Keratinocyte (primary cell): ENCODE measurements around the gene TSHB. TPM values are rescaled to one million over a fixed set of nuclear protein-coding genes. Genes with fewer than 3 reads are reported as not detected.

Experiments used
- DNase-seq: peaks from one replicate; pipeline ENCODE4 v3.0.0-alpha.2; 2011; ENCODE audit warnings: low read depth, missing footprints, low spot score
- FAIRE-seq: peaks from 2 replicates; lab custom pipeline; 2011; peaks lifted over from hg19 to GRCh38; lab: Jason Lieb, UNC
- H2AFZ ChIP-seq: 2 replicates; pipeline ENCODE4 v1.6.0; 2012; ENCODE audit warnings: low read length, control low read depth, inconsistent platforms; ENCODE audit not compliant: control insufficient read depth
- H3K27ac ChIP-seq: 2 replicates; pipeline ENCODE4 v1.5.1; 2011; ENCODE audit warnings: low read length; ENCODE audit not compliant: control insufficient read depth, insufficient read depth
- H3K27me3 ChIP-seq: 3 replicates; pipeline ENCODE4 v1.6.0; 2011; ENCODE audit warnings: low read length; ENCODE audit not compliant: control insufficient read depth, insufficient read depth; ENCODE audit errors: extremely low read depth
- H3K36me3 ChIP-seq, 2 experiments: 2 replicates in 1 of 2; 3 replicates in 1 of 2; pipeline ENCODE4 v1.5.1; 2011; ENCODE audit warnings: low read length in 2 of 2, mild to moderate bottlenecking in 1 of 2; ENCODE audit not compliant: control insufficient read depth in 2 of 2, insufficient read depth in 2 of 2; ENCODE audit errors: extremely low read depth in 1 of 2
- H3K4me1 ChIP-seq: 3 replicates; pipeline ENCODE4 v1.5.1; 2011; ENCODE audit warnings: low read length; ENCODE audit not compliant: control insufficient read depth, insufficient read depth; ENCODE audit errors: extremely low read depth
- H3K4me2 ChIP-seq: 3 replicates; pipeline ENCODE4 v1.6.0; 2011; ENCODE audit warnings: low read depth, low read length; ENCODE audit not compliant: control insufficient read depth, insufficient read depth; ENCODE audit errors: extremely low read depth
- H3K4me3 ChIP-seq, 3 experiments: fragments of 200-600 bp in 1 of 3; sonication (generic) in 1 of 3; 2 replicates in 2 of 3; 3 replicates in 1 of 3; pipeline ENCODE4 v1.5.1; 2011 to 2016; ENCODE audit warnings: low read length in 3 of 3, mild to moderate bottlenecking in 3 of 3, control low read depth in 2 of 3, inconsistent platforms in 1 of 3, low read depth in 1 of 3, mixed read lengths in 1 of 3, mixed run types in 1 of 3, moderate library complexity in 1 of 3; ENCODE audit not compliant: control insufficient read depth in 2 of 3, insufficient read depth in 2 of 3; ENCODE audit errors: extremely low read depth in 1 of 3
- H3K79me2 ChIP-seq: 2 replicates; pipeline ENCODE4 v1.6.0; 2012; ENCODE audit warnings: low read length; ENCODE audit not compliant: control insufficient read depth, insufficient read depth
- H3K9ac ChIP-seq: 3 replicates; pipeline ENCODE4 v1.6.0; 2011; ENCODE audit warnings: low read length; ENCODE audit not compliant: control insufficient read depth, insufficient read depth; ENCODE audit errors: extremely low read depth
- H3K9me1 ChIP-seq: 3 replicates; pipeline ENCODE4 v1.6.0; 2011; ENCODE audit warnings: low read length; ENCODE audit not compliant: control insufficient read depth, insufficient read depth; ENCODE audit errors: extremely low read depth
- H3K9me3 ChIP-seq: 2 replicates; pipeline ENCODE4 v1.5.1; 2012; ENCODE audit warnings: low read depth, low read length; ENCODE audit not compliant: control insufficient read depth
- H4K20me1 ChIP-seq: 3 replicates; pipeline ENCODE4 v1.6.0; 2011; ENCODE audit warnings: low read length; ENCODE audit not compliant: control insufficient read depth, insufficient read depth; ENCODE audit errors: extremely low read depth
- EZH2 ChIP-seq: IDR thresholded peaks from one replicate; pipeline ENCODE4 v1.6.1; 2012; ENCODE audit warnings: inconsistent platforms, mild to moderate bottlenecking, low read length, moderate library complexity
- dilution Hi-C: fragments of 300-500 bp; cut with MboI; formaldehyde crosslinking; loops from one replicate; pipeline ENCODE4 v1.7.0; 2020; ENCODE audit warnings: low sequenced_read_pairs; ENCODE audit not compliant: extremely low pct_ligation_motif_present
- polyA plus RNA-seq, 5 experiments: library from polyadenylated mRNA; depleted of rRNA in 3 of 5; stranded (reverse) in 3 of 5; stranded (forward) in 1 of 5; unstranded in 1 of 5; fragments of >200 nt; gene quantifications; 1 replicate in 1 of 5; 2 replicates in 3 of 5; 3 replicates in 1 of 5; pipeline versions ENCODE4 v1.2.1 to v1.2.3, GENCODE V29; 2011 to 2012; ENCODE audit warnings: missing spikeins in 2 of 5, low read depth in 1 of 5, low replicate concordance in 1 of 5
- TF ChIP-seq, protein P1 (sequence below), 3 experiments: IDR thresholded peaks in 1 of 3; conservative IDR thresholded peaks in 1 of 3; optimal IDR thresholded peaks in 1 of 3; 2 replicates in 2 of 3; 3 replicates in 1 of 3; pipeline versions ENCODE3 to v1.5.1; 2011; ENCODE audit warnings: low read length in 3 of 3, mild to moderate bottlenecking in 3 of 3, moderate library complexity in 2 of 3, control low read depth in 1 of 3, inconsistent platforms in 1 of 3; ENCODE audit not compliant: insufficient read depth in 2 of 3; ENCODE audit errors: extremely low read depth in 1 of 3

Gene TSHB
- polyA plus RNA-seq, 1 donor (not counting 4 experiments of a cell fraction or from before 2014, with no cell fraction given): not detected

DNA sequence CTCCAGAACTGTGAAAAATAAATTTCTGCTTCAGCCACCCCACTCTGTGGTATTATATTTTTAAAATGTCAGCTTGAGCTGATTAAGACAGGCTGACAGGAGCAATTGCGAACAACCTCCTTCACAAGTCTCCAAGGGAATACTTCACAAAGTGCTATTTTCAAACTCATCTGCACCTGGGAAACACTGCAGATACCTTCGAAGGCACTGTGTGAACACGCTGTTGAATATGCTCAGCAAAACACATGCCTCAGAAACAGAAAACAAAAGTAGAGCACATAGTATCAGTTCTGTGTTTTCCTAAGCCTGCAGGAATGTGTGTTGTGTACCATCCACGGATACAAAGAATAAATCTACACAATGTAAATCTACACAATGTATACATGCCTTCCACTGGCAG lies 49.1 kb downstream of the TSHB start:
- no peak overlapping the region for H3K9ac ChIP-seq
- H3K27ac ChIP-seq: no peak overlapping the region
- no peak for DNase-seq
- H3K4me1 ChIP-seq: no peaks in the 10 kb centered on the region
- no peaks in the 10 kb centered on the region for H3K9me3 ChIP-seq
- TF ChIP-seq, protein P1, sequence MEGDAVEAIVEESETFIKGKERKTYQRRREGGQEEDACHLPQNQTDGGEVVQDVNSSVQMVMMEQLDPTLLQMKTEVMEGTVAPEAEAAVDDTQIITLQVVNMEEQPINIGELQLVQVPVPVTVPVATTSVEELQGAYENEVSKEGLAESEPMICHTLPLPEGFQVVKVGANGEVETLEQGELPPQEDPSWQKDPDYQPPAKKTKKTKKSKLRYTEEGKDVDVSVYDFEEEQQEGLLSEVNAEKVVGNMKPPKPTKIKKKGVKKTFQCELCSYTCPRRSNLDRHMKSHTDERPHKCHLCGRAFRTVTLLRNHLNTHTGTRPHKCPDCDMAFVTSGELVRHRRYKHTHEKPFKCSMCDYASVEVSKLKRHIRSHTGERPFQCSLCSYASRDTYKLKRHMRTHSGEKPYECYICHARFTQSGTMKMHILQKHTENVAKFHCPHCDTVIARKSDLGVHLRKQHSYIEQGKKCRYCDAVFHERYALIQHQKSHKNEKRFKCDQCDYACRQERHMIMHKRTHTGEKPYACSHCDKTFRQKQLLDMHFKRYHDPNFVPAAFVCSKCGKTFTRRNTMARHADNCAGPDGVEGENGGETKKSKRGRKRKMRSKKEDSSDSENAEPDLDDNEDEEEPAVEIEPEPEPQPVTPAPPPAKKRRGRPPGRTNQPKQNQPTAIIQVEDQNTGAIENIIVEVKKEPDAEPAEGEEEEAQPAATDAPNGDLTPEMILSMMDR (optimal IDR thresholded peaks at IDR 0.05 in 1 of 3, IDR thresholded peaks at IDR 0.05 in 1 of 3, conservative IDR thresholded peaks at IDR 0.05 in 1 of 3; ENCODE audit: extremely low read depth in 1 of 3, insufficient read depth in 2 of 3, low read length in 3 of 3): no peak
- TF ChIP-seq EZH2: no peak
- H3K27me3 ChIP-seq: no peaks in the 10 kb centered on the region
- H4K20me1 ChIP-seq: no peaks in the 10 kb centered on the region
- no peak overlapping the region for H3K4me3 ChIP-seq
- no peak overlapping the region for H3K4me2 ChIP-seq
- dilution Hi-C loops: no loop called here
- FAIRE-seq: no peak
- no peaks in the 10 kb centered on the region for H3K36me3 ChIP-seq
- H2AFZ ChIP-seq: no peak overlapping the region
- no peaks in the 10 kb centered on the region for H3K9me1 ChIP-seq
- H3K79me2 ChIP-seq: no peaks in the 10 kb centered on the region

DNA sequence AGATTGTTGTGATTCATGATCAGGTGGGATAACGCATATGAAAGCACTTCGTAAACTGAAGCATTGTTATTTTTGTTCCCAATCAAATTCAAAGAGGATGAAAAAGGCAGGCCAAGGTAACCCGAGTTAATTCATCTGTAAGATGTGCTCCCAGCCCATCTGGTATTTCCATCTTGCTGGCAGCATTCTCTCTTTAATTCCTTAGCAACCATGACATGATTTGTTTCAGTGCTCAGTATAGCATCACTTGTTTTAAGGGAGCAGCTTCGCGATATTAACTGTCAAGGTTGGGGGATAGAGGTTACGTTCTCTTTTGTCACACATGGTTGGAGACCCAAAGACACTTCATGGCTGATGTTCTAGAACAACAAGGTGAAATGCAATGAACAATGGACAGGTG lies 53.3 kb downstream of the TSHB start:
- Histone ChIP-seq H3K4me1 (peaks cover 8% of the 10 kb centered on the region), H3K9ac (no peak overlapping the region), H3K79me2 (no peaks in the 10 kb centered on the region), H3K27ac (no peak overlapping the region), H2AFZ (no peak overlapping the region), H4K20me1 (no peaks in the 10 kb centered on the region), H3K9me1 (no peaks in the 10 kb centered on the region), H3K4me2 (no peak overlapping the region), H3K4me3 (no peak overlapping the region), H3K27me3 (no peaks in the 10 kb centered on the region), H3K9me3 (no peaks in the 10 kb centered on the region), H3K36me3 (no peaks in the 10 kb centered on the region)
- DNase-seq (no peak), FAIRE-seq (no peak)
- dilution Hi-C loops: no loop called here
- no peak for TF ChIP-seq EZH2
- TF ChIP-seq, protein P1 (optimal IDR thresholded peaks at IDR 0.05 in 1 of 3, IDR thresholded peaks at IDR 0.05 in 1 of 3, conservative IDR thresholded peaks at IDR 0.05 in 1 of 3; ENCODE audit: extremely low read depth in 1 of 3, insufficient read depth in 2 of 3, low read length in 3 of 3): no peak

Other genes starting within 250 kb of the TSHB start
- gene SIKE1, start 249.1 kb upstream of the TSHB start, polyA plus RNA-seq: 28.8 to 40.3 TPM (median 32.8 TPM) in 3 replicates
- gene SYCP1, start 175.0 kb upstream of the TSHB start, polyA plus RNA-seq: not detected in 3 replicates
- 0.26 to 1.1 TPM (median 0.37 TPM) in 3 replicates for gene TSPAN2, start 59.7 kb downstream of the TSHB start, polyA plus RNA-seq